Mucosa of rectum (tissue), 2 donors: ENCODE measurements around the gene OPRL1.

ENCODE experiments used
- H3K27ac ChIP-seq, 2 donors: one replicate each; pipeline ENCODE4 v1.7.0; 2013; ENCODE audit warnings: inconsistent platforms in 2 of 2, low read depth in 2 of 2, low read length in 2 of 2
- H3K27me3 ChIP-seq, 2 donors: one replicate each; pipeline ENCODE4 v1.7.0; 2013; ENCODE audit warnings: low read length in 2 of 2; ENCODE audit not compliant: control insufficient read depth in 2 of 2, insufficient read depth in 2 of 2
- H3K36me3 ChIP-seq, 2 donors: one replicate each; pipeline ENCODE4 v1.7.0; 2013; ENCODE audit warnings: low read length in 2 of 2; ENCODE audit not compliant: control insufficient read depth in 2 of 2, insufficient read depth in 2 of 2
- H3K4me1 ChIP-seq, 2 donors: one replicate each; pipeline ENCODE4 v1.7.0; 2013; ENCODE audit warnings: low read length in 2 of 2, mild to moderate bottlenecking in 1 of 2; ENCODE audit not compliant: control insufficient read depth in 2 of 2, insufficient read depth in 2 of 2
- H3K4me3 ChIP-seq, 2 donors: one replicate each; pipeline ENCODE4 v1.7.0; 2013; ENCODE audit warnings: low read length in 2 of 2
- H3K9ac ChIP-seq, 2 donors: one replicate each; pipeline ENCODE4 v1.7.0; 2013; ENCODE audit warnings: low read length in 2 of 2, low read depth in 1 of 2, mild to moderate bottlenecking in 1 of 2
- H3K9me3 ChIP-seq, 2 donors: one replicate each; pipeline ENCODE4 v1.7.0; 2013; ENCODE audit warnings: low read length in 2 of 2; ENCODE audit not compliant: control insufficient read depth in 2 of 2
- donor health status: healthy.
- donor health status: Normal muscosa, but diverticular disease.

Gene OPRL1

DNA sequence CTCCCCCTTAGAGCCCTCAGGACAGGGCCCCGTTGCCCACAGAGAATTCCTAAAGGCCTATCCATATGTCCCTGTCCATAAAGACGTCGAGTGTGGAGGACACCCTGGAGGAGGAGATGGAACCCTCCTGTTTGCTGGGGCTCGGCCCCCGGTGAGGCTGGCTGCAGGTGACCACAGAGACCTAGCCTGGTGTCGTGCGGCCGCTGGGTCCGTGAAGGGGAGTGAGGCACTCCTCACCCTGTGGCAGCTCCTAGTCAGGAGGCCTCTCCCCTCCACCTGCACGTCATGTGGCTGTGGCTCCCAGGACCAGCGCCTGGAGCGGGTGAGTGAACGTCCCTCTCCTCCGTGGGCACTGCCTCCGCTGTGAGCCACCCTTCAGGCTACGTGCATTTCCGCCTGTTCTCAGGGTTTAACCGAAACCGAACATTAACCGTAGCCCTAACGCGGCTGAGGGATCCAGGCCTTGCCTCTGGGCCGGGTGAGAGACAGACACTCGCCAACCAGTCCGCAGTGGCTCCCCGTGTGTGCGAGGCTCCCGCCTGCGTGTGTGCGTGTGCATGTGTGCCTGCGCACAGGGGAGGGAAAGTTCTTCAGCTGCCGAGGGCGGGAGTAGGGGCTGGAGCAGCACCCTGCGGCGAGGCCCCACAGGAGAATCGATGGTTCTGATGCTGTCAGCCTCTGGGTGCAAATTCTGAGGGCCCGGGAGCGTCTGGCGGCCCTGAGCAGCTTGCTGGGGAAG is 22.8 kb upstream of the OPRL1 start:
- H3K4me3 ChIP-seq: no peak overlapping the region
- peak overlapping the region; percentile 11 to 23 for H3K27ac ChIP-seq
- no peak overlapping the region for H3K9ac ChIP-seq
- peaks cover 8 to 39% of the 10 kb centered on the region in 2 donors for H3K27me3 ChIP-seq
- H3K36me3 ChIP-seq: no peaks in the 10 kb centered on the region
- H3K4me1 ChIP-seq: peaks cover 3 to 6% of the 10 kb centered on the region in 2 donors
- H3K9me3 ChIP-seq: no peaks in the 10 kb centered on the region

DNA sequence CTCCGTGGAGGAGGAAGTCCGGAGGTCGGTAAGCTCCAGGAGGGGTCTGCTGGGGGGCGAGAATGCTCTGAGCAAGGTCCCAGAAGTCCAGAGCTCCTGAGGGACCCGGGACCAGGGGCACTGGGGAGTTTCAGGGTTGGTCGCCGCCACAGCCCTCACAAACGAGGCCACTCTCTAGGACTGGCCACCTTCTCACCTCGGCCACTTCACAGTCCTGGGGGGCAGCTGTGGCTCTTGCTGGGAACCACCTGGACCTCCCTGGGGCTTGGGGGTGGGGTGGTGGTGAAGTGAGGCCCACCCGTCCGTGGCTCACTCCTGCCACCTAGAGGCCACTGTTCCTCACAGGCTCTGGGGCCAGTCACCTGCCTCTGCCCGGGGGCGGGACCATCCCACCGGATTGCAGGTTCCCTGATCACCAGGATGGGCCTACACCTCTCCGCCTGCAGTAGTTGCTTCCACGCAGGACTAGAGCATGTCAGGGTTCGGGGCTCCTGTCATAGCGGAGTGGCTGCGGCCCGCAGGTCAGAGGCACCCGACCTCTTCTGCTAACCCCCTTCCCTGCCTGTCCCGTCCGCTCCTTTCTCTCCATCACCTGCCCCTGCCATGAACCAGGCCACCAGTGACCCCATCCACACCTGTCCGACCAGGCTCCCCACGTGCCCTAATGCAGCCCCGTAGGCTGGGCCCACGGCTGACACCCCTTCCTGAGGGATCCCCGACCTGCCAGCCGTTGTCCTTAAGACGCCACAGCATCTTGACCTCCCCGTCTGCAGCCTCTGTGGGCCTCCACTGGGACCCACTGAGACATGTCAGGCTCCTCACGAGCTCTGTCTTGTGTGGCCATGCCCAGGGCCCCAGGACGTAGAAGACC is 22.0 kb upstream of the OPRL1 start:
- H3K4me1 ChIP-seq: peaks cover 7 to 11% of the 10 kb centered on the region in 2 donors
- no peak overlapping the region for H3K4me3 ChIP-seq
- H3K9ac ChIP-seq: no peak overlapping the region

GRCh38 chr20:64058536-64058935 is 21.3 kb upstream of the OPRL1 start:
- H3K4me1 ChIP-seq: peaks cover 7 to 17% of the 10 kb centered on the region in 2 donors

More for the DNA sequence above, 22.0 kb upstream of the OPRL1 start:
- peak overlapping the region in 1 of 2 donors; percentile 23 for H3K27ac ChIP-seq
- H3K36me3 ChIP-seq: no peaks in the 10 kb centered on the region
- H3K9me3 ChIP-seq: no peaks in the 10 kb centered on the region
- peaks cover 5 to 33% of the 10 kb centered on the region in 2 donors for H3K27me3 ChIP-seq

DNA sequence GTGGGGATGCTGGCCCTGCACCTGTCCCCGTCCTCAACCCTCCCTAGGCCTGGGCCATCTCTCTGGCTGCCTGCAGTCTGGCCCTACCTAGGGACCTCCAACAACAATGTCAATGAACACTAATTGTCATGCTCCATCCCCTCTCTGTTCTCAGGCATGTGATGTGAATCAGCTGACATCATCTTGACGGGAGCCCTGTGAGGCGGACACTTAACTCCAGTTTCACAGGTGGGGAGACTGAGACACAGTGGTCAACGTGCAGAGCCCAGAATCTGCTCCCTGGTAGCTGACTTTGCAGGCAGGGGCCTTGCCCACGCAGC is 17.6 kb upstream of the OPRL1 start:
- H3K4me1 ChIP-seq: peaks cover 19 to 20% of the 10 kb centered on the region in 2 donors
- H3K9me3 ChIP-seq: no peaks in the 10 kb centered on the region
- H3K36me3 ChIP-seq: no peaks in the 10 kb centered on the region
- peak overlapping the region in 1 of 2 donors; percentile 52 for H3K27ac ChIP-seq
- peaks cover 0 to 2% of the 10 kb centered on the region in 2 donors for H3K27me3 ChIP-seq
- H3K9ac ChIP-seq: peak overlapping the region; percentile 47 to 48
- peak overlapping the region; percentile 67 to 68 for H3K4me3 ChIP-seq

More at GRCh38 chr20:64058536-64058935, 21.3 kb upstream of the OPRL1 start:
- H3K27me3 ChIP-seq: peaks cover 5 to 26% of the 10 kb centered on the region in 2 donors
- H3K4me3 ChIP-seq: no peak overlapping the region
- no peak overlapping the region for H3K9ac ChIP-seq
- no peaks in the 10 kb centered on the region for H3K36me3 ChIP-seq
- no peak overlapping the region for H3K27ac ChIP-seq
- H3K9me3 ChIP-seq: no peaks in the 10 kb centered on the region

GRCh38 chr20:64062596-64063388 is 17.1 kb upstream of the OPRL1 start, which contains the start of gene TCEA2:
Gene TCEA2 (plus strand): TSS chr20:64063198. CDS start chr20:64063313, 115 bp downstream.
- Histone ChIP-seq H3K27me3 (no peaks in the 10 kb centered on the region), H3K9ac (peak within 1 kb of the TSS; percentile 56 to 66), H3K4me3 (peak within 1 kb of the TSS; percentile 67 to 68), H3K4me1 (peaks cover 17 to 18% of the 10 kb centered on the region in 2 donors), H3K27ac (peak within 1 kb of the TSS in 1 of 2 donors; percentile 52), H3K9me3 (no peaks in the 10 kb centered on the region), H3K36me3 (no peaks in the 10 kb centered on the region)

GRCh38 chr20:64063389-64064144 is 16.3 kb upstream of the OPRL1 start:
- H3K36me3 ChIP-seq: no peaks in the 10 kb centered on the region
- H3K9ac ChIP-seq: peak overlapping the region; percentile 56 to 66
- no peaks in the 10 kb centered on the region for H3K9me3 ChIP-seq
- peaks cover 14 to 17% of the 10 kb centered on the region in 2 donors for H3K4me1 ChIP-seq
- peak overlapping the region in 1 of 2 donors; percentile 52 for H3K27ac ChIP-seq
- H3K27me3 ChIP-seq: no peaks in the 10 kb centered on the region
- H3K4me3 ChIP-seq: peak overlapping the region; percentile 67 to 68

- Histone ChIP-seq H3K27ac (no peak overlapping the region), H3K27me3 (no peaks in the 10 kb centered on the region), H3K36me3 (no peaks in the 10 kb centered on the region), H3K9me3 (no peaks in the 10 kb centered on the region), H3K9ac (no peak overlapping the region), H3K4me3 (peak overlapping the region in 1 of 2 donors; percentile 67), H3K4me1 (peaks cover 14 to 17% of the 10 kb centered on the region in 2 donors)
Measured at GRCh38 chr20:64064145-64064698, 15.7 kb upstream of the OPRL1 start.

- Histone ChIP-seq H3K36me3 (no peaks in the 10 kb centered on the region), H3K4me1 (peaks cover 14 to 17% of the 10 kb centered on the region in 2 donors), H3K4me3 (no peak overlapping the region), H3K9ac (no peak overlapping the region), H3K27ac (no peak overlapping the region), H3K9me3 (no peaks in the 10 kb centered on the region), H3K27me3 (no peaks in the 10 kb centered on the region)
Measured at GRCh38 chr20:64065062-64065973, 14.6 kb upstream of the OPRL1 start.
